H1 (cell line): ENCODE data around the gene PLP2. TPM values are rescaled to one million over a fixed set of nuclear protein-coding genes. Genes with fewer than 3 reads are reported as not detected.

Experiments
- KDM1A ChIP-seq: fragments of 200-600, 300-600 bp; sonication (generic); IDR thresholded peaks from 2 replicates; pipeline ENCODE4 v1.7.1; 2016; ENCODE audit warnings: mild to moderate bottlenecking, low read length, borderline replicate concordance
- NANOG ChIP-seq: IDR thresholded peaks from 2 replicates; pipeline ENCODE4 v1.6.1; 2011; ENCODE audit warnings: low read length, low read depth, mild to moderate bottlenecking, inconsistent platforms; ENCODE audit not compliant: insufficient read depth, poor library complexity, severe bottlenecking
- SIRT6 ChIP-seq: IDR thresholded peaks from one replicate; pipeline ENCODE4 v1.7.1; 2012; ENCODE audit warnings: low read length, inconsistent platforms
- polyA plus RNA-seq, 7 experiments: library from polyadenylated mRNA; depleted of rRNA in 3 of 7; stranded (reverse) in 5 of 7; unstranded in 2 of 7; fragments of >200 nt in 5 of 7; fragments of 200-250 nt in 2 of 7; gene quantifications; 1 replicate in 5 of 7; 2 replicates in 1 of 7; 4 replicates in 1 of 7; pipeline versions ENCODE4 v1.2.1 to v1.2.3, GENCODE V29; 2011 to 2013; ENCODE audit warnings: missing spikeins in 2 of 7, mixed read lengths in 2 of 7
- total RNA-seq: library from RNA; stranded (reverse); fragmentation: NEBNext Ultra II Directional; extraction: Animal tissue kit (Norgen Biotek cat#: 25700); gene quantifications from 2 replicates; pipeline ENCODE4 v1.2.1, GENCODE V29; 2021
- TF ChIP-seq, protein P1 (sequence below), 3 experiments: IDR thresholded peaks; 1 replicate in 2 of 3; 2 replicates in 1 of 3; pipeline versions ENCODE4 v1.5.1 to v1.6.1; 2011; ENCODE audit warnings: low read length in 3 of 3, mild to moderate bottlenecking in 3 of 3, inconsistent platforms in 2 of 3, low read depth in 1 of 3, moderate library complexity in 1 of 3; ENCODE audit not compliant: insufficient read depth in 1 of 3; ENCODE audit errors: control extremely low read depth in 1 of 3

PLP2 gene
- total and polyA plus RNA-seq, 2 of the 8 experiments (the other 6 are each of a cell fraction or from before 2014, with no cell fraction given) = 10.3 to 23.4 TPM

- TF ChIP-seq KDM1A (no peak), NANOG (no peak), SIRT6 (no peak)
- TF ChIP-seq, protein P1, sequence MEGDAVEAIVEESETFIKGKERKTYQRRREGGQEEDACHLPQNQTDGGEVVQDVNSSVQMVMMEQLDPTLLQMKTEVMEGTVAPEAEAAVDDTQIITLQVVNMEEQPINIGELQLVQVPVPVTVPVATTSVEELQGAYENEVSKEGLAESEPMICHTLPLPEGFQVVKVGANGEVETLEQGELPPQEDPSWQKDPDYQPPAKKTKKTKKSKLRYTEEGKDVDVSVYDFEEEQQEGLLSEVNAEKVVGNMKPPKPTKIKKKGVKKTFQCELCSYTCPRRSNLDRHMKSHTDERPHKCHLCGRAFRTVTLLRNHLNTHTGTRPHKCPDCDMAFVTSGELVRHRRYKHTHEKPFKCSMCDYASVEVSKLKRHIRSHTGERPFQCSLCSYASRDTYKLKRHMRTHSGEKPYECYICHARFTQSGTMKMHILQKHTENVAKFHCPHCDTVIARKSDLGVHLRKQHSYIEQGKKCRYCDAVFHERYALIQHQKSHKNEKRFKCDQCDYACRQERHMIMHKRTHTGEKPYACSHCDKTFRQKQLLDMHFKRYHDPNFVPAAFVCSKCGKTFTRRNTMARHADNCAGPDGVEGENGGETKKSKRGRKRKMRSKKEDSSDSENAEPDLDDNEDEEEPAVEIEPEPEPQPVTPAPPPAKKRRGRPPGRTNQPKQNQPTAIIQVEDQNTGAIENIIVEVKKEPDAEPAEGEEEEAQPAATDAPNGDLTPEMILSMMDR (IDR thresholded peaks at IDR 0.05; ENCODE audit: control extremely low read depth in 1 of 3, insufficient read depth in 1 of 3, low read depth in 1 of 3, low read length in 3 of 3) = no peak
Observed at GRCh38 chrX:49162620-49163019, 9.1 kb upstream of the PLP2 start, which contains the start of gene MAGIX (continued).
